ENCODE data around the gene SH3PXD2B.
"Not testable (repeated sequence)": the region's sequence is repeated elsewhere in the genome, so short reads cannot be mapped to it uniquely, and the experiment has no call there.

SH3PXD2B gene

GRCh38 chr5:172415362-172416275 is 38.7 kb downstream of the SH3PXD2B start:
- DNase-seq = no peak

- no peak for DNase-seq
These were observed 39.6 kb downstream of the SH3PXD2B start for GRCh38 chr5:172414531-172415361.

GRCh38 chr5:172413601-172414171 is 40.6 kb downstream of the SH3PXD2B start:
- no peak for DNase-seq

GRCh38 chr5:172412724-172413286 is 41.5 kb downstream of the SH3PXD2B start:
- DNase-seq = no peak

GRCh38 chr5:172411484-172412072 is 42.7 kb downstream of the SH3PXD2B start:
- no peak for DNase-seq

GRCh38 chr5:172410662-172411483 is 43.5 kb downstream of the SH3PXD2B start:
- no peak for DNase-seq

- DNase-seq = no peak
These were observed 44.2 kb downstream of the SH3PXD2B start for GRCh38 chr5:172410160-172410559.

GRCh38 chr5:172409477-172409876 is 44.8 kb downstream of the SH3PXD2B start:
- not testable (repeated sequence) for DNase-seq

- DNase-seq = no peak
These were observed 46.5 kb downstream of the SH3PXD2B start for GRCh38 chr5:172407822-172408221.

GRCh38 chr5:172407241-172407691 is 47.1 kb downstream of the SH3PXD2B start:
- DNase-seq = no peak

- DNase-seq = no peak
These were observed 48.9 kb downstream of the SH3PXD2B start for GRCh38 chr5:172405226-172406107.

- DNase-seq = no peak
These were observed 49.6 kb downstream of the SH3PXD2B start for GRCh38 chr5:172404746-172405145.

GRCh38 chr5:172403817-172404216 is 50.5 kb downstream of the SH3PXD2B start:
- no peak for DNase-seq

- no peak for DNase-seq
These were observed 51.0 kb downstream of the SH3PXD2B start for GRCh38 chr5:172403189-172403796.

- DNase-seq = no peak
These were observed 51.7 kb downstream of the SH3PXD2B start for GRCh38 chr5:172402531-172403188.

GRCh38 chr5:172402031-172402430 is 52.3 kb downstream of the SH3PXD2B start:
- DNase-seq = not testable (repeated sequence)

GRCh38 chr5:172399826-172400225 is 54.5 kb downstream of the SH3PXD2B start:
- DNase-seq = no peak

- DNase-seq = no peak
These were observed 55.0 kb downstream of the SH3PXD2B start for GRCh38 chr5:172399336-172399735.

- not testable (repeated sequence) for DNase-seq
These were observed 55.7 kb downstream of the SH3PXD2B start for GRCh38 chr5:172398645-172399044.
